ENCODE measurements around the gene MEGF9.
"Not testable (repeated sequence)": the region's sequence is repeated elsewhere in the genome, so short reads cannot be mapped to it uniquely, and the experiment has no call there.

Gene MEGF9

DNA sequence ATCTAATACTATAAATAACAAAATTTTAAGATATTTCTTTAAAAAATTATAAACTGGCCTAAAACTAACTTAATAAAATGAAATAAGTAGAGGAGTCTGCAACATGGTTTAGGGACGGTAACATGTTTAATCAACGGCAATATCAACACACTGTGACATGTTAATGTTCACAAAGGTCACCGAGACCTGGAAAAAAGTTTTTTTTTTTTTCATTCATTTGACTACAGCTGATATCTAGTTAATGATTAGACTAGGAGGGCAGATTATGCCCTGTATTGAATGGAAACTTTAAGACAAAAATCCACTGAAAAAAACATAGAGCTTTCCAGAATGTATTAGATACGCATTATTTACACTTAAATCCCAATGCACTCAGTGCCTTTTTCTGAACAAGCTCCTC is 67.3 kb downstream of the MEGF9 start:
- H3K27ac ChIP-seq: no peak overlapping the region
- TF ChIP-seq, protein P1, sequence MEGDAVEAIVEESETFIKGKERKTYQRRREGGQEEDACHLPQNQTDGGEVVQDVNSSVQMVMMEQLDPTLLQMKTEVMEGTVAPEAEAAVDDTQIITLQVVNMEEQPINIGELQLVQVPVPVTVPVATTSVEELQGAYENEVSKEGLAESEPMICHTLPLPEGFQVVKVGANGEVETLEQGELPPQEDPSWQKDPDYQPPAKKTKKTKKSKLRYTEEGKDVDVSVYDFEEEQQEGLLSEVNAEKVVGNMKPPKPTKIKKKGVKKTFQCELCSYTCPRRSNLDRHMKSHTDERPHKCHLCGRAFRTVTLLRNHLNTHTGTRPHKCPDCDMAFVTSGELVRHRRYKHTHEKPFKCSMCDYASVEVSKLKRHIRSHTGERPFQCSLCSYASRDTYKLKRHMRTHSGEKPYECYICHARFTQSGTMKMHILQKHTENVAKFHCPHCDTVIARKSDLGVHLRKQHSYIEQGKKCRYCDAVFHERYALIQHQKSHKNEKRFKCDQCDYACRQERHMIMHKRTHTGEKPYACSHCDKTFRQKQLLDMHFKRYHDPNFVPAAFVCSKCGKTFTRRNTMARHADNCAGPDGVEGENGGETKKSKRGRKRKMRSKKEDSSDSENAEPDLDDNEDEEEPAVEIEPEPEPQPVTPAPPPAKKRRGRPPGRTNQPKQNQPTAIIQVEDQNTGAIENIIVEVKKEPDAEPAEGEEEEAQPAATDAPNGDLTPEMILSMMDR (conservative IDR thresholded peaks at IDR 0.05): no peak
- TF ChIP-seq ZFX (IDR thresholded peaks at IDR 0.05): no peak

DNA sequence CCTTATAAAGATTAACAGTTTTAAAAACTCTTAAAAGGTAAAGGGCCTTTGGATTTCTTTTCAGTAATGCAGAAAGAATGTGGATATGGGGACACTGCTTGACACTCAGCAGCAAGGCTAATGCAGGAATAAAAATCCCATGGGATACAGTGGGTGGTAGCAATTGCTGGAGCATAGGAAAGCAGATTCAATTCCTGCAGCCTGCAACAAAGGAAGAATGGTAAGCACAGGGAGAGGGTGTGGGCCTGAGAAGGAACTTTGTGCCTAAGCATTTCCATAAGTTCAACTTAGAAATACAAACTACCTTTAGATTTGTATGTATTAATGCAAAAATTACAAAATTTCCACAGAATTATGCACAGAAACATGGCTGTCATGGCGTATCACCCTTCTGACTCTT is 68.5 kb downstream of the MEGF9 start:
- H3K27ac ChIP-seq: no peak overlapping the region
- TF ChIP-seq ZFX (IDR thresholded peaks at IDR 0.05): no peak
- TF ChIP-seq, protein P1 (conservative IDR thresholded peaks at IDR 0.05): no peak

- TF ChIP-seq, protein P1 (conservative IDR thresholded peaks at IDR 0.05): no peak
- TF ChIP-seq ZFX (IDR thresholded peaks at IDR 0.05): no peak
Measured at GRCh38 chr9:120643061-120643460, 71.2 kb downstream of the MEGF9 start.

GRCh38 chr9:120642129-120642770 is 72.0 kb downstream of the MEGF9 start:
- TF ChIP-seq, protein P1 (conservative IDR thresholded peaks at IDR 0.05): no peak
- TF ChIP-seq ZFX (IDR thresholded peaks at IDR 0.05): no peak
- H3K27ac ChIP-seq: no peak overlapping the region

More at GRCh38 chr9:120643061-120643460, 71.2 kb downstream of the MEGF9 start:
- H3K27ac ChIP-seq: no peak overlapping the region

GRCh38 chr9:120640874-120641273 is 73.4 kb downstream of the MEGF9 start:
- H3K27ac ChIP-seq: not testable (repeated sequence)

GRCh38 chr9:120640380-120640779 is 73.9 kb downstream of the MEGF9 start:
- H3K27ac ChIP-seq: no peak overlapping the region
- TF ChIP-seq, protein P1 (conservative IDR thresholded peaks at IDR 0.05): no peak
- no peak for TF ChIP-seq ZFX (IDR thresholded peaks at IDR 0.05)

DNA sequence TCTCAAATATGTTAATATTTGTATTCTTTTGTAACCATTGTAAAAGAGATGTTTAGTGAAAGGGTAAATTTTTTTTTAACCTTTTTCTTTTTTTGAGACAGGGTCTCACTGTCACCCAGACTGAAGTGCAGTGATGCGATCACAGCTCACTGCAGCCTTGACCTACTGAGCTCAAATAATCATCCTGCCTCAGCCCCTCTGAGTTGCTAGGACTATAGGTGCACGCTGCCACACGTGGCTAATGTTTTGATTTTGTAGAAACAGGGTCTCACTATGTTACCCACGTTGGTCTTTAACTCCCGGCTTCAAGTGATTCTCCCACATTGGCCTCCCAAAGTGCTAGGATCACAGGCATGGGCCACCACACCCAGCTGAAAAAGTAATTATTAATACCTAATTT is 76.4 kb downstream of the MEGF9 start:
- no peak overlapping the region for H3K27ac ChIP-seq
- no peak for TF ChIP-seq ZFX (IDR thresholded peaks at IDR 0.05)

GRCh38 chr9:120636194-120636957 is 77.9 kb downstream of the MEGF9 start:
- H3K27ac ChIP-seq: no peak overlapping the region
- TF ChIP-seq ZFX (IDR thresholded peaks at IDR 0.05): no peak
- TF ChIP-seq, protein P1 (conservative IDR thresholded peaks at IDR 0.05): no peak

Measured in C4-2B (cell line).